Measurements from ENCODE around the gene FMO5.
"Not testable (repeated sequence)": the region's sequence is repeated elsewhere in the genome, so short reads cannot be mapped to it uniquely, and the experiment has no call there.

FMO5 gene

DNA sequence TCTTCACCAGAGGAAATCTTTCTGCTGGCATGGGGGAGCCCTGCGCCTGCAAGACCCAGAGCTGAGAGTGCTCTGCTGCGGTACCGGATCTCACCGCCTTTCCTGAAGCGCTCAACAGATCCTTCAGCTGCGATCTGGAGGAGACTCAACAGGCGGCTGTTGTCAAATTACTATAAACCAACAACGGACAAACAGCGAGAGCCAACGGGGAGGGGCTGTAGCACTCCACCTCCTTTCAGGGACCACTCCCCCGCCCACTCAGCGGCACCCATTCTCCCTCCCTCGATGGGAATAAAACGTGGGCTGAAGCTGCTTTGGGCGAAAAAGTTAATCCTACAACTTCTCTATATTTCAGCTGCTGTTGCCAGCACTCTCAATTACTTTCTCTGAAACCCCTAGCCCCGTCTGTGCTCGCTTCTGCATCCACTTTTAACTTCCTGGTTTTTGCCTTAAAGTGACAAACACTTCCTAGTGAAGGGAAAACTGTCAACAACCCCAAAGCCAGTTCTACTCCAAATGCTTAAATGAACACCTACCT is at the start of gene FMO5:
FMO5 (minus strand) TSS at position 147 of the 538 bp plus-strand sequence. CDS start 310 bp downstream, outside the sequence.
- DNase-seq, result peak; percentile 30

DNA sequence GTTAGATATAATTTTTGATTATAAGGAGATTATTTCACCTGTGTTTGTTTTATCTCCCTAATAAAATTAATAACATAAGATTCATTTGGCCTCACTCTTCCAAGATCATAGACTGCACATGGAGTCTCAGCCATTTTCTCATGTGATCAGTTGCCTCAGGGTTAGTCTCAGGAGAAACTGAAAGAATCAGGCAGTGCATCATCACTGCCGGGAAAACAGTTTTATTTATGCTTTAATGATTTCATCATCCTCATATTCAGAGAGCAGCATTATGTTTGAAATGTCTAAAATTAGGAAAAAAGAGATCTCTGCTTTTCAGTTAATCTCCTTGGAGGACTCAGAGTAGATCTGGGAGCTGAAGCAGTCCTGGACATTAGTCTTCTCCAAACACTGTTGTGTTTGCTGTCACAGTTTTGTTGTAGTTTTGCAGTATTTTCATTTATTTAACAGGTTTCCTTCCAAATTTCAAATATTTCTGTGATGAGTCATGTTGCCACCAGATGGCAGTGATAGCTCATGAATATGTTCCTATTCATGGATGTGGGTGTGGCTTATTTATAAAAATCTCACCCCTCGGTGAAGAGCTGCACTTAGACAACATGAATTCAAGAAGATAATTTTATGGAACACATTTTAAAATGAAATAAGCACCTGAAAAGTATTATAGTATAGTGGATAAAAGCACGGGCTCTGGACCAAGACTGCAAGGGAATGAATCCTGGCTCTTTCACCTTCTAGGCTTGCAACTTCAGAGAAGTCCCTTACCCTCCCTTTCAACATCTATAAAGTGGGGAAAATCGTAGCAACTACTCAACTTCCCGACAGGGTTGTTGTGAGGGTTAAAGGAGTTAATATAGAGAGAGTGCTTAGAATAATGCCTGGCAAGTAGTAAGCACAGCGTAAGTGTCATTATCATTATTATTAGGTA is 48.5 kb upstream of the FMO5 start:
- DNase-seq, result no peak

DNA sequence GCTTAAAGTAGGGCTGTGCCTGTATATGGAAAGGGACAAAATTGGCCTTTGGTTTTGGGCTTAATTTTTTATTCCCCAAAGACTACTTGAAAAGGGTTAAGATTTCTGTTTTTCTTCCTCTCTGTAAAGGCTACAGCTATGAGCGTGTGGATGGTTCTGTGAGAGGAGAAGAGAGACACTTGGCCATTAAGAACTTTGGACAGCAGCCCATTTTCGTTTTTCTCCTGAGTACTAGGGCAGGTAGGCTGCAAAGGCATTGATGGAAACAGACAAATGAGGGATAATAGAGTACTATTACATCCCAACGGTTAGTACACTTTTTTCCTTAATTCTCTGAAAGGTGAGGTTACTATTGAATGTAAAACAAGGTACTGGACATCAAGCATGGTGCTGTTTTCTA is 46.9 kb upstream of the FMO5 start:
- DNase-seq, result no peak

DNA sequence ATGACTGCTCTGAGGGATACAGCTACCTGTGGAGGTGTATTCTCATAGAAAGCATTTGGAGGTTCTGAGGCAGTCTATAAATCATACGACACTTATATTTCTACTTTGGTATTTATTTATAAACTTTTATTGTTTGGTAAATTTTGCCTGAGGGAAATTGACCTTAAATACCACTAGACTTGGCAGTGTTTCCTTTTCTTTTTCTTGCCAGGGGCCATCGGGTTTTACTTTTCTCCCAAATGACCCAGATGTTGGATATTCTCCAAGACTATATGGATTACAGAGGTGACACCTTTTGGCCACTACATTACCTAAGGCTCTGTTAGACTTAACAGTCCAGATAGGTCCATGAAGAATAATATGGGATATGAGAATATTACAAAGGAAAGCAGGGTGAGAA is 45.6 kb upstream of the FMO5 start:
- no peak for DNase-seq

GRCh38 chr1:147267711-147268110 is 42.6 kb upstream of the FMO5 start:
- no peak for DNase-seq

DNA sequence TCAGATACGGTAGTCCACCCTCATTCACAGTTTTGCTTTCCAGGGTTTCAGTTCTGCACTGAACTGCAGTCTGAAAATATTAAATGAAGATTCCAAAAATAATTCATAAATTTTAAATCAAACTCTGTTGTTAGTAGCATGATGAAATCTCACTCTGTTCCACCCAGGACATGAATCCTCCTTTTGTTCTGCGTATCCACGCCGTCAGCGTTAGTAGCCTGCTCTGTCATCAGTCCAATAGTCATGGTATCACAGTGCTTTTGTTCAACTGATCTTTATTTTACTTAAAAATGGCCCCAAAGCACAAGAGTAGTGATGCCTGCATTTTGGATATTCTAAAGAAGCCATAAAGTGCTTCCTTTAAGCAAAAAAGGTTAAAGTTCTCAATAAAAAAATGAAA is 41.2 kb upstream of the FMO5 start:
- DNase-seq, result no peak

DNA sequence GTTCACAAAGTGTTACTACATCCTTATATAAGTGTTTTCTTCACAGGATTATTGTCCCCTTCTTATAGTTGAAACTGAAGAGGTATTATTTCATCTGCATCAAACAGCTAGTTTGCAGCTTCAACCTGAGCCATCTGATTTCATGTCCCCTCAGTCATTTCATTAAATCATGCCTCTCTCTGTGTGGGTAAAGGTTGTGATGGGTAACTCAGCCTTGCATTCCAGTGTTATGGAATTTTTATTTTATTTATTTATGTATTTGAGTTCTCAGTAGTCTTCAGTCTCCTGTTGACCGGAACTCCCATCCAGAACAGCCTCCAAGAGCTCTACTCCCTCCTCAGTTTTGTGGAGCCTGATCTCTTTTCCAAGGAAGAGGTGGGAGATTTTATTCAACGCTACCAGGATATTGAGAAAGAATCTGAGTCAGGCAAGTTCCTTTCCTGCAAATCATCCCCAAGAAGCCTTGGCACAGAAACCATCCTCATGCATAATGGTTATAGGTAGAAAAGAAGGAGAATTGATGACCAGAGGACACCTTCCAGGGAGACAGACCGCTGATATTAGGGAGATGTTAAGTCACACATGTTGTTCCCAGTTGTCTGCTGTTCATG is 39.1 kb upstream of the FMO5 start:
- DNase-seq, result no peak

DNA sequence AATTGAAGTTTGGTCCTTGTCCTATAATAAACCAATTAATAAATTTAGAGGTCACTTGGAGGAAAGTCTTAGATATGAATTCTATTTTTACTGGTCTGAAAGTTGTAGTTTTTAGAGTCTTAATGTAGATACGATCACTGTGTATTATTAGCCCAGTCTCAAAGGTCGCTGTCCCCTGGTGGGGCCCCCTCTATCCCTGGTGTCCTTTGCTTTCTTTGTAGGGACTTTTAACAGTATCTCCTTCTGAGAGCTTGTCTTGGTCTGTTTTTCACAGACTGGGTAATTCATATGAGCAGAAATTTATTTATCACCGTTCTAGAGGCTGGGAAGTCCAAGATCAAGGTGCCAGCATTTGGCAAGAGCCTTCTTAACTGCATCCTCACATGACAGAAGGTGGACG is 35.8 kb upstream of the FMO5 start:
- no peak for DNase-seq

DNA sequence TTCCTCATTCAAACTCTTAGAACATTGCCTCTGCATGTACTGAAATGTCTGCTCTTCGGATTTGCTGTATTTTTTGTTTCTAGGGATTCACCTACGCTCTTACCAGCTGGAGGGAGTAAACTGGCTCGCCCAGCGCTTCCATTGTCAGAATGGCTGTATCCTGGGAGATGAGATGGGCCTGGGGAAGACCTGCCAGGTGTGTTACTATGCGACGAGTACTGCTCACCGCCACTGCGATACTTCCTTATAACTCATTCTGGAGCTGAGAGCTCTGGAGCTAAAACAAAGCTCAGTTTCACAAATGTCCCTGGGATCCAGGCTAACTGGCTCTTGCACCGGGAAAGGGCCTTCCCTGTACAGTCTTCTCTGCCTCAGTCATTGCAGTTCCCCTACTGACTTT is 27.4 kb upstream of the FMO5 start:
- no peak for DNase-seq

- no peak for DNase-seq
Observed at GRCh38 chr1:147247656-147248238, 22.6 kb upstream of the FMO5 start.

- no peak for DNase-seq
Observed at GRCh38 chr1:147246910-147247655, 21.9 kb upstream of the FMO5 start.

GRCh38 chr1:147246044-147246690 is 21.0 kb upstream of the FMO5 start:
- no peak for DNase-seq

- DNase-seq, result no peak
Observed at GRCh38 chr1:147245586-147246021, 20.5 kb upstream of the FMO5 start.

DNA sequence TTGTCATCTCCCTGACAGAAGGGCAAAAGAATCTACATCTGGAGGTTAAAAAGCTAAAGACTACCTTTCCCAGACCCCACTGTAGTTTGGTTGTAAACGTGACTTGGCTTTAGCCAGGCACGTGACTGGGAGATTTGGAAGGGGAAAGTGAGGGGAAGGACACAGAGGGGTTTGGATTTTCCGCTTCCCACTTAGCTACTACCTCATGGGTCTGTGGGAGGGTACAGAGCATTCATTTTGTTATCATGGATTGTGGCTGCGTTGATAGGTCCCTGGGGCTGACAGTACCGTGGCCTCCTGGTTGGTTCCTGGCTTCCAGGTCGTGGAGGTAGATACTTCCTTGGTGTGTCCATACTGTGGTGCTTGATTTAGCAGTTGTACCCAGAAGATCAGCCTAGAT is 20.0 kb upstream of the FMO5 start:
- DNase-seq, result no peak

DNA sequence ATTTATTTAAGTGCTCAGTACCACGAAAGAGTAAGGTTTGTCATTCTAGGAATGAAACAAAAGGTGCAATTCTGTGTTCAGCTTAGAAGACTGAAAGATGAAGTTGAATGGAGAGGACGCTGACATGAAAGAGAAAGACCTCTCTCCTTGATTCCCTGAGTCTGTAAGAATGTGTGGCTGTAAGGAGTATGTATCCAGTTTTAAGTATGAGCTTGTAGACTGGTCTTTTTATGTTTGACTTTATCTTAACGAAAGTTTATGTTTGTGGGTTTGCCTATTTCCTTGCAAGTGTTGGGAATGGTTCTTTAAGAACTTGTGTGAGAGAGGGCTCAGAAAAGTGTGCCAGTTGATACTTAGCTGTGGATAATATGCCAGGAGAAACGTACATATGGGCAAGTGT is 18.7 kb upstream of the FMO5 start:
- DNase-seq, result no peak

DNA sequence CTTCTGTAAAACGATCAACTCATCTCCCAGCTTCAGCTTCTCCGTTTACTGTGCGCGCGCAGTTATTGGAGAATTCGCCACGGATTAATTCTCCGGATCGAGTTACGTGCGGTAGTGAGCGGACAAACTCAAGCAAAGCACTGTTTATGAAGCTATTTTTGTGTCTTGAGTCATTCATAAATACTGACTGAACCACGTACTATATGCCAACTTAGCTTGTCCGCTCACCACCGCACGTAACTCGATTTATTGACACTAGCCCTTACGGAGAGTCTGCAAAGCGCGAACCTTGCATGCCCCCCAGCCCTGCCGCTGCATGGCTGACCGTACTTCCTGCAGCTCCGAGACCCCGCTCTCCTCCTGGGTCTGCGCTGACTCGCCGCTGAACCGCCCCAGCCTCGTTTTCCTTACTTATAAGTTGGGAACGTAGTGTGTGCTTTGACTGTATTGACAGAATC is 18.1 kb upstream of the FMO5 start:
- DNase-seq, result peak; percentile 60

DNA sequence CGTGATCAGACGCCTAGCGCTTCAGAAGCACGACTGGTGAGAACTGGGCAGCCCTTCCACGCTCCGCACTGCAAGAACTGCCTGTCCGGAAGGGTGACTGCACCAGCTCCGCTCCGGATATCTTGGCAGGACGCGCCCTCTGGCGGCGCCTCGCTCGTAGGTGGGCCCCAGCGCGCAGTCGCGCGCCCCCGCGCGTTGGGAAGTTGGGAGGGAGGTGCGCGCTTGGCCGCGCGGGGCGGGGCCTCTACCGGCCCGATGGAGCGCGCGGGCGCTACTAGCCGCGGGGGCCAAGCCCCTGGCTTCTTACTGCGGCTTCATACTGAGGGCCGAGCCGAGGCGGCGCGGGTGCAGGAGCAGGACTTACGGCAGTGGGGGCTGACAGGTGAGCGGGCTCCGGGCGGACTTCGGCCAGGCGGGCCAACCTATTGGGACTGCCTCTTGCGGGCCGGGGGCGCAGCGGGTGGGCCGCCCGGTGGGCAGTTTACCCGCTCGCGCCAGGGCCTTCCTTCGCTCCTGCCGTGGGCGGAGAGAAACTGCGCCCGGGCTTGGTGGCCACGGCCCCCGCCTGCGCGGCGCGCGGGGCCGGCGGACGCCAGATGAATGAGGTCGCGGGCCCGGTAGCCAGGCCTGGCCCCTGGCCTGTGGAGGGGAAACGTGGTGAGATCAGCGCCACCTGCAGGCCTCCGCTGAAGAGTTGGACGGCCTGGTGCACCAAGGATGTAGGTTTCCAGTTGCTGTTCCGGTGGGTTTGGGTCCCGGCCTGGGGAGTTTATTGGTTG is 17.5 kb upstream of the FMO5 start, which contains the start of gene CHD1L:
CHD1L (plus strand) TSS at position 236 of the 779 bp plus-strand sequence; CDS start at position 256, 20 bp downstream.
- DNase-seq, result peak; percentile 91

DNA sequence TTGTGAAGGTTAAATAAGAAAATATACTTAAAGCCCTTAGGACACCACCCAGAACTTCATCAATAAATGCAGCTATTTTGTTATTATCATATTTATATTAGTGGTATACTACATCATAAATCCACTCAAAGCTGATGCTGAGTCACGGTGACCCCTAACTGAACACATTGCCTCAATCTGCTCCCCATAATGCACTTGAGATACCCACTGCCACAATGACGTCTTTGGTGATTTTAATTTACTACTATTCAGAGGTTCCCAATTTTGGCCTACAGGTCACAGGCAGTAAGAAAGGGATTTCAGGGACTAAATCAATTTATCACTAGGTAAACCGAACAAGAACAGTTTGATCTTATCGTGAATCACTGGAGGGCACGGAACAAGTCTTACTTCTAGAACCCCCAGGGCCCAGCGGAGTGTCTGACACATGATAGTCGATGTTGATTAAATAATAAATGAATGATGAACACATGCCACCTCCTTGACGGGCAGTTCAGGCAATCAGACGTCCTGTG is 16.9 kb upstream of the FMO5 start:
- no peak for DNase-seq

- not testable (repeated sequence) for DNase-seq
Observed at GRCh38 chr1:147240131-147240721, 15.1 kb upstream of the FMO5 start.

All from KG1 (cell line).